ENCODE data around the gene BAG3. TPM values are rescaled to one million over a fixed set of nuclear protein-coding genes. Genes with fewer than 3 reads are reported as not detected.
A peak's percentile ranks its signal among the peaks of the same experiment; 100 is the strongest.

BAG3 gene
- total and polyA plus RNA-seq, 9 of the 15 experiments (the other 6 are each of a cell fraction or from before 2014, with no cell fraction given) = 2.6 to 27.4 (median 7.2) TPM

DNA sequence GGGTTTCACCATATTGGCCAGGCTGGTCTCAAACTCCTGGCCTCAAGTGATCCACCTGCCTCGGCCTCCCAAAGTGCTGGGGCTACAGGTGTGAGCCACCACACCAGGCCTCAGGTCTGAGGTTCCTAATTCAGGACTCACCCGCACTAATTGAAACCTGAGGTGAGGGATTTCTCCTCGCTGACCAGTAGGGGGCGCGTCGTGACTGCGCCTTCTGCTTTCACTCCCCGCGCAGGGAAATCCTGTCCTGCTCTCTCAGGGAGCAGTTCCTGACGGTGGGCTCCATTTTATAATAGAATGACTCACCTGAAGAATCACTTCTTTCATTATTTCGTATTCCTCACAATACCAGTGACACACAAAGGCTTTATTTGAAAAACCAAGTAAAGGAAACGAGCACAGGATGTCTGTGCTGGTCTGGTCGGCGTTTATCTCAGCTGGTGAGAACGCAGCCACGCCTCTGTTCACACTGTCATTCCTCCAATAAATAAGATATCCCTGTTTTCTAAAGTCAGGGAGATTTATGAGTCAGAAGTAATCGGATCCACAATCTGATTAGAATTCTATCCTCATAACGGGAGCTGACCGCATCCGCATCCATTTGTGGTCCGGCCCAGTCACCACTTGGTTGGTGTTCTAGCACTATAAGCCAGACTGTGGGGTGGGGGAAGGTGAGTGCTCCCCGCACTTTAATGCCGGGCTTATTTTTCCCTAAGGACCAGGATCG lies 35.4 kb downstream of the BAG3 start (continued):
- TF ChIP-seq ELK1 (CRISPR knock-in tag; IDR thresholded peaks at IDR 0.05) = no peak
- no peak for TF ChIP-seq MCM7 (IDR thresholded peaks at IDR 0.05)
- no peak for TF ChIP-seq ZC3H11A (IDR thresholded peaks at IDR 0.05; ENCODE audit: low read depth, low read length)
- TF ChIP-seq ATF4 (CRISPR knock-in tag; IDR thresholded peaks at IDR 0.05) = no peak
- TF ChIP-seq SMARCC2 (IDR thresholded peaks at IDR 0.05; ENCODE audit: low read depth) = no peak
- 0 out of 2 replicates have a peak, but pooled peaks have one; percentile 9 for TF ChIP-seq CTBP1 (IDR thresholded peaks at IDR 0.05; ENCODE audit: borderline replicate concordance)
- peak in 2 of 3 experiments; percentile 11 to 14 for TF ChIP-seq YY1 (IDR thresholded peaks at IDR 0.05; ENCODE audit: borderline replicate concordance in 1 of 3, control insufficient read depth in 1 of 3, extremely low read depth in 1 of 3, insufficient read depth in 3 of 3, insufficient read length in 1 of 3, insufficient replicate concordance in 2 of 3, low read depth in 1 of 3, low read length in 2 of 3)
- no peak for TF ChIP-seq HMG20A (CRISPR knock-in tag; conservative IDR thresholded peaks at IDR 0.05)
- TF ChIP-seq LARP7 (IDR thresholded peaks at IDR 0.05) = no peak
- no peak for TF ChIP-seq FOS (IDR thresholded peaks at IDR 0.05; ENCODE audit: extremely low read depth, insufficient read length)
- no peak for TF ChIP-seq HMGN3 (IDR thresholded peaks at IDR 0.05; ENCODE audit: borderline replicate concordance, extremely low read depth, insufficient read length, low read depth, low read length)
- no peak for TF ChIP-seq KAT7 (CRISPR knock-in tag; IDR thresholded peaks at IDR 0.05; ENCODE audit: borderline replicate concordance)
- TF ChIP-seq, protein P1, sequence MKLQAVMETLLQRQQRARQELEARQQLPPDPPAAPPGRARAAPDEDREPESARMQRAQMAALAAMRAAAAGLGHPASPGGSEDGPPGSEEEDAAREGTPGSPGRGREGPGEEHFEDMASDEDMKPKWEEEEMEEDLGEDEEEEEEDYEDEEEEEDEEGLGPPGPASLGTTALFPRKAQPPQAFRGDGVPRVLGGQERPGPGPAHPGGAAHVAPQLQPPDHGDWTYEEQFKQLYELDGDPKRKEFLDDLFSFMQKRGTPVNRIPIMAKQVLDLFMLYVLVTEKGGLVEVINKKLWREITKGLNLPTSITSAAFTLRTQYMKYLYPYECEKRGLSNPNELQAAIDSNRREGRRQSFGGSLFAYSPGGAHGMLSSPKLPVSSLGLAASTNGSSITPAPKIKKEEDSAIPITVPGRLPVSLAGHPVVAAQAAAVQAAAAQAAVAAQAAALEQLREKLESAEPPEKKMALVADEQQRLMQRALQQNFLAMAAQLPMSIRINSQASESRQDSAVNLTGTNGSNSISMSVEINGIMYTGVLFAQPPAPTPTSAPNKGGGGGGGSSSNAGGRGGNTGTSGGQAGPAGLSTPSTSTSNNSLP (IDR thresholded peaks at IDR 0.05; ENCODE audit: borderline replicate concordance, low read depth, low read length) = no peak
- peak; percentile 57 for TF ChIP-seq REST (IDR thresholded peaks at IDR 0.05; ENCODE audit: borderline replicate concordance)
- TF ChIP-seq REST (CRISPR knock-in tag; IDR thresholded peaks at IDR 0.05; ENCODE audit: low read depth) = no peak
